VCaP (cell line): Measurements from ENCODE around the gene CAPS.

Experiments used
- H3K27ac ChIP-seq: fragments of 450-650 bp; 2 replicates; pipeline ENCODE4 v1.5.1; 2017
- TF ChIP-seq, protein P1 (sequence below): fragments of 450-650 bp; conservative IDR thresholded peaks from 2 replicates; pipeline ENCODE4 v1.5.1; 2017; ENCODE audit warnings: mild to moderate bottlenecking, moderate library complexity

The CAPS gene

DNA sequence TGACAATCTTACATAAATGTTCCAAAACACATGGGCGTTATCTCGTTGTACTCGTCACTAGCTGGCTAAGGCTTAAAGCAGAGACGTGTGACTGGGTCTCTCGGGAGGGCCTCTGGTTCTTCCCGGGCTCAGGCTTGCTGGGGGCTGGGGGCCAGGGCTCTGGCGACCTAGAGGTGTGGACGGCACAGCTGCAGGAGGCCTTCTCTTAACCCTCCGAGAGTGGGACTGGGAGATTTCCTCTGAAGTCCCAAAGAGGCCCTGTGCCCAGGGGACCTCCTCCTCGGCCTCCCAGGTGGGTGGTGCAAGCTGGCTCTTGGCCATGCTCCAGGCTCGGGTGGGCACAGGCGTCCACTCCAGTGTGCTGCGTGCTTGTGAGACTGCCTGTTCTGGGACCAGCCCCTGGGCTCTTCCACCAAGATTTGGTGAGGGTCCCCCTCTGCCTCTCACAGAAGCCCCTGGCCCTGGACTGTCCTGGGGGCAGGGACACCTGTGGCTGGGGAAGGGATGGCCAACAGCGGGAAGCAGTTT is 2.2 kb downstream of the CAPS start:
- TF ChIP-seq, protein P1, sequence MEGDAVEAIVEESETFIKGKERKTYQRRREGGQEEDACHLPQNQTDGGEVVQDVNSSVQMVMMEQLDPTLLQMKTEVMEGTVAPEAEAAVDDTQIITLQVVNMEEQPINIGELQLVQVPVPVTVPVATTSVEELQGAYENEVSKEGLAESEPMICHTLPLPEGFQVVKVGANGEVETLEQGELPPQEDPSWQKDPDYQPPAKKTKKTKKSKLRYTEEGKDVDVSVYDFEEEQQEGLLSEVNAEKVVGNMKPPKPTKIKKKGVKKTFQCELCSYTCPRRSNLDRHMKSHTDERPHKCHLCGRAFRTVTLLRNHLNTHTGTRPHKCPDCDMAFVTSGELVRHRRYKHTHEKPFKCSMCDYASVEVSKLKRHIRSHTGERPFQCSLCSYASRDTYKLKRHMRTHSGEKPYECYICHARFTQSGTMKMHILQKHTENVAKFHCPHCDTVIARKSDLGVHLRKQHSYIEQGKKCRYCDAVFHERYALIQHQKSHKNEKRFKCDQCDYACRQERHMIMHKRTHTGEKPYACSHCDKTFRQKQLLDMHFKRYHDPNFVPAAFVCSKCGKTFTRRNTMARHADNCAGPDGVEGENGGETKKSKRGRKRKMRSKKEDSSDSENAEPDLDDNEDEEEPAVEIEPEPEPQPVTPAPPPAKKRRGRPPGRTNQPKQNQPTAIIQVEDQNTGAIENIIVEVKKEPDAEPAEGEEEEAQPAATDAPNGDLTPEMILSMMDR, result no peak
- no peak overlapping the region for H3K27ac ChIP-seq

DNA sequence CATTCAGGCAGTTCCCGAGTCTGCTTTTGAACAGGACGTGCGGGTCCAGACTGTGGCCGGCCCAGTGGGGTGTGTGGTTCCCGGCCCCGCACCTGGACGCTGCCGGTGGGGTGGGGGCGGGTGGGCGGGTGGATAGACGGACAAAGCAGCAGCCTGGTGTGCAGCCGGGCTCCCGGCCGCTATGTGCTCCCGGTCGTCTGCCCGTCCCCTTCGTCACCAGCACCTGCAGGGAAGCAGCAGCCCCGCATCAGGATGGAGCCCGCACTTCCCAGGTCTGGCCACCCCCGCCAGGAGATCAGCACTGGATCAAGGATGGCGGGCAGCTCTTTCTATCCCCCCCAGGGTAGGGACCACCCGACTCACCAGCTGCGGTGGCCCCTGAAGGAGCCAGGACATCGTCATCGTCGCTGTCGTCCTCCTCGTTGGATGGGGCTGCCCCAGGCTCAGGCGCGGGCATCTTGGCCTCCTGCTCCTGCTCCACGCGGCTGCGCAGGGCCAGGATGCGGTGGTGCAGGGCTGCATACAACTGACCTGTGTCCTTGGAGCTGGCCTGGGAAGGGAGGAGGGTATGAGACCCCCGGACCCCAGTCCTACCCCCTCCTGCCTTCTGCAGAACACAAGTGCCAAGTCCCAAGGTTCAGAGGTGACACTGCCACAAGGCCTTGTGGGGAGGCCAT is 3.5 kb downstream of the CAPS start:
- H3K27ac ChIP-seq, result no peak overlapping the region
- TF ChIP-seq, protein P1, result no peak

DNA sequence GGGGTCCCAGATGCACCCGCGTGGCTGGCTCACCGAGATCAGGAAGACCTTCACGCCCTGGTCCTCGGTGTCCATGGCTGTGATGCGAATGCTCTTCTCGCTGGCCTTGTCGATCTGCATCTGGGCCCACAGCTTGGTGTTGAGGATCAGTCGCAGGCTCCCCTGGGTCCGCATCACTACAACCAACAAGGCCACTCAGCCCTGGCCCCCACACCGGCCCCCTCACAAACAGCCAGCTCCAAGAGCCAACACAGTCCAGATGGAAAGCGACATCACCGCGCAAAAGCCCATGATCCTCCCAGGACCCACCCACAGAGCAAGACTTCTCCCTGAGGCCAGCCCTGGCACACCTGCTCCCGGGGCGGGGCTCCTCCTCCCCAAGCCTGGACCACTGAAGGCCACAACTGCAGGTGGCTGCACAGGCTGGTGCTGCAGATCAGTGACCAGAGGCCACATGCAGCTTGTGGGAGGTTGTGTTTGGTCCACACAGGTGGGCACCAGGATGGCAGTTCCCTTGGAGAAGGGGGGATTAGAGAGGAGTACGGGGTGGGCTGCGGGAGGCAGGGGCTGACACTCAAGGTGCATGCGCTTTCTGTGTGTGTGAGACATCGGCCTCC is 4.5 kb downstream of the CAPS start:
- H3K27ac ChIP-seq, result no peak overlapping the region
- TF ChIP-seq, protein P1, result no peak

DNA sequence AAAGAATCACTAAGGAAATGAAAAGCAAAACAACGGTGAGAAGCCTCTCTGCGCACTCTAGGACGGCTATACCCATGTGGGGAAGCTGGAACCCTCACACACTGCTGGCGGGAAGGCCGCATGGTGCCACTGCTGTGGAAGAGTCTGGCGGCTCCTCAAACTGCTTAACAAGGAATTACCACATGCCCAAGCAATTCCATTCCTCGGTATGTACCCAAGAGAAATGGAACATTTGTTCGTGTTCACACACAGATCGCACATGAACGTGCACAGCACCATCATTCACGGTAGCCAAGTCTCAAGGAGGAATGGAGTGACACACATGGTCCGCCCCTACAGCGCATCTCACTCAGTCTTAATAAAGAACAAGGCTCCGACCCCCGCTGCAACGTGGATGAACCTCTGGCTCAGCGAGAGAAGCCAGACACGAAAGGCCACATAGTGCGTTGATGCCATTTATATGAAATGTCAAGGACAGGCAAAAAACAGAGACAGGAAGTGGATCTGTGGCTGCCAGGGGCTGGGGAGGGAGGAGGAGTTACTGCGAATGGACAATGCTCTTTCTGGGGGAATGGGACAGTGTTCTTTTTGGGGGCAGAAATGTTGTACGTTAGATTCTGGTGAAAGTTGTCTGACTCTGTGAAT is 7.6 kb downstream of the CAPS start:
- no peak overlapping the region for H3K27ac ChIP-seq
- TF ChIP-seq, protein P1, result no peak

DNA sequence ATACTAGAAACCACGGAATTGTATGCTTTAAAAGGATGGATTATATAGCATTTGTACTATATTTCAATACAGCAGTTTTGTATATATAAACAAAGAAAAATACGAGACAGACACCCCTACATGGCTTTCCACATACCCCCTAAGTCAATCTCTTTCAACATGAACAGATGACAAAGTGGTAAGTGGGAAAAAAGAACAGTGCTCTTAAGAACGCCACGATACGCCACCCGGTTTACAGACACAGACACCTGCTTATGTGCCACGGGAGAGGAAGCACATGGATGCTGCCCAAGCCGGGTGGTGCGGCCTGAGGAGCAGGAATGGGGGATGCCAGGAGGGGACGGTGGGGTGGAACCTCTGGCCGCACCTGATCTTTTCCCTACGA is 8.1 kb downstream of the CAPS start:
- no peak overlapping the region for H3K27ac ChIP-seq
- TF ChIP-seq, protein P1, result no peak

DNA sequence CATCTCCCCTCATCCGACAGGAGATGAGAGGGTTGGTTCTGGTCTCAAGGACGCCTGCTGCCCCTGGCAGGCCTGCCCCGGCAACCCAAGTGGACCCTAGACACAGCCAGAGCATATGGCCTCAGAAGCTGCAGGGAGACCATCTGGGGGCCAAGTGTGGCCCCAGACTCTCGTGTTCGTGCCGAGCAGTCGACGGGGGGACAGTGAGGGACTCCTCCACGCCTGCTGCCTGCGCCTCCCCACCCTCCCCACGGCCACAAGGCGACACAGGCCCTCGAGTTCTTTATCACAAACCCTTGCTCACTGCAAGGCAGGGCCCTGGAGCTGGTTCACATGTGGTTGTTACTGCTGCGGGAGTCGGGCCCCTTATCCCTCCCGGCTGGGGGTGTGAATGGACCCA is 9.3 kb downstream of the CAPS start:
- TF ChIP-seq, protein P1, result no peak
- H3K27ac ChIP-seq, result no peak overlapping the region

DNA sequence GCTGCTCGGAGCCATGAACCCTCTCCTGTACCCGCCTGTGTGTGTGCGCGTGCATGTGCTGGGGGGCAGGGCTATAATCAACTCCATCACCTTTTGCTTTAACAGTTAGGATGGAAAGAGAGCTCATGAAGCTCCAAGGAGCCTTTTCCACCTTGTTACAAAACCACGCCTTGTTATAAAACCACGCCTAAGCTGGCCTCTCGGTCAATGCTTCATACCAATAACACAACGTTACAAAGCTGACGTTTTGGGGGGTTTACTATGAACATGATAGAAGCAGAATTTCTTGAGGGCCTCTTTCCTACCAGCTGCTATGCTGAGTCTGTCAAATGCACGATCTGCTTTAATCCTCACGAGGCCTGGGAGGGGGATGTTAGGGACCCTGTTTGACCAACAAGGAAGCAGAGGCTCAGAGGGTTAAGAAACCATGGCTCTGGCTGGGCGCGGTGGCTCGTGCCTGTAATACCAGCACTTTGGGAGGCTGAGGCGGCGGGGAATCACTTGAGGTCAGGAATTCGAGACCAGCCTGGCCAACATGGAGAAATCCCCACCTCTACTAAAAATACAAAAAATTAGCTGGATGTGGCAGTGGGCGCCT is 11.9 kb downstream of the CAPS start:
- TF ChIP-seq, protein P1, result no peak
- no peak overlapping the region for H3K27ac ChIP-seq
